ENCODE results near the gene MFSD1. TPM values are rescaled to one million over a fixed set of nuclear protein-coding genes. Genes with fewer than 3 reads are reported as not detected.
A peak's percentile ranks its signal among the peaks of the same experiment; 100 is the strongest.

Gene MFSD1
- total and polyA plus RNA-seq, 2 of the 4 experiments (the other 2 are of a cell fraction), result 50.4 to 64.2 TPM

- dilution Hi-C loops (cut with HindIII; ENCODE audit: low sequenced_read_pairs, unreplicated experiment) (no loop called here), in situ Hi-C loops (cut with MboI; ENCODE audit: low sequenced_read_pairs) (no loop called here), intact Hi-C loops (cut with micrococcal nuclease) (no loop called here)
- H3K4ac ChIP-seq (ENCODE audit: low read depth, low read length), result no peak overlapping the region
- ATAC-seq (ENCODE audit: low read depth), result no peak
- TF ChIP-seq MXI1 (IDR thresholded peaks at IDR 0.05; ENCODE audit: borderline replicate concordance, low read depth, low read length) (no peak), CEBPB (IDR thresholded peaks at IDR 0.05; ENCODE audit: low read depth, low read length) (no peak), POLR2A (IDR thresholded peaks at IDR 0.05; ENCODE audit: low read depth, low read length) (no peak), BHLHE40 (IDR thresholded peaks at IDR 0.05; ENCODE audit: low read depth, low read length) (no peak), NFE2L2 (IDR thresholded peaks at IDR 0.05; ENCODE audit: low read depth, low read length) (no peak), FOS (IDR thresholded peaks at IDR 0.05; ENCODE audit: low read depth, low read length) (no peak), MAFK (IDR thresholded peaks at IDR 0.05; ENCODE audit: low read depth, low read length) (no peak), CHD1 (IDR thresholded peaks at IDR 0.05; ENCODE audit: low read depth, low read length) (no peak), RFX5 (IDR thresholded peaks at IDR 0.05; ENCODE audit: low read depth, low read length) (no peak), USF2 (IDR thresholded peaks at IDR 0.05; ENCODE audit: low read depth, low read length) (no peak), SMC3 (IDR thresholded peaks at IDR 0.05; ENCODE audit: low read depth, low read length) (no peak), RAD21 (IDR thresholded peaks at IDR 0.05; ENCODE audit: low read length) (no peak), RCOR1 (IDR thresholded peaks at IDR 0.05; ENCODE audit: insufficient replicate concordance, low read length) (no peak), CTCF (conservative IDR thresholded peaks at IDR 0.05; ENCODE audit: low read depth, low read length) (no peak), MAZ (IDR thresholded peaks at IDR 0.05; ENCODE audit: borderline replicate concordance, low read depth, low read length) (no peak)
- TF ChIP-seq, protein P1, sequence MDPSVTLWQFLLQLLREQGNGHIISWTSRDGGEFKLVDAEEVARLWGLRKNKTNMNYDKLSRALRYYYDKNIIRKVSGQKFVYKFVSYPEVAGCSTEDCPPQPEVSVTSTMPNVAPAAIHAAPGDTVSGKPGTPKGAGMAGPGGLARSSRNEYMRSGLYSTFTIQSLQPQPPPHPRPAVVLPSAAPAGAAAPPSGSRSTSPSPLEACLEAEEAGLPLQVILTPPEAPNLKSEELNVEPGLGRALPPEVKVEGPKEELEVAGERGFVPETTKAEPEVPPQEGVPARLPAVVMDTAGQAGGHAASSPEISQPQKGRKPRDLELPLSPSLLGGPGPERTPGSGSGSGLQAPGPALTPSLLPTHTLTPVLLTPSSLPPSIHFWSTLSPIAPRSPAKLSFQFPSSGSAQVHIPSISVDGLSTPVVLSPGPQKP (IDR thresholded peaks at IDR 0.05; ENCODE audit: borderline replicate concordance, low read depth, low read length), result no peak
- H3K36me3 ChIP-seq (ENCODE audit: control insufficient read depth, insufficient read depth, low read length), result peaks cover 32% of the 10 kb centered on the region
- H3K9ac ChIP-seq (ENCODE audit: low read depth, low read length), result no peak overlapping the region
- no peak overlapping the region for H4K8ac ChIP-seq (ENCODE audit: low read depth in 2 of 2, low read length in 2 of 2)
- no peaks in the 10 kb centered on the region for H3K27me3 ChIP-seq (ENCODE audit: control insufficient read depth, insufficient read depth, low read length)
- H3K27ac ChIP-seq (ENCODE audit: insufficient read depth, low read length), result no peak overlapping the region
- H3K4me1 ChIP-seq (ENCODE audit: control insufficient read depth, insufficient read depth, low read length), result no peaks in the 10 kb centered on the region; the same call in 1 of the 2 replicates
- ChIA-PET CTCF (no interaction called here), POLR2A (ENCODE audit: unreplicated experiment) (no interaction called here)
- H2BK15ac ChIP-seq (ENCODE audit: low read depth, low read length), result no peak overlapping the region
- H4K91ac ChIP-seq (ENCODE audit: insufficient read depth, low read depth, low read length), result no peak overlapping the region
- no peak overlapping the region for H3K4me3 ChIP-seq (ENCODE audit: insufficient read depth, low read depth, low read length)
- no peak overlapping the region for H3K23ac ChIP-seq (ENCODE audit: low read depth, low read length)
- DNase-seq, result peak; percentile 37
- H2AFZ ChIP-seq (replicated peaks; ENCODE audit: low read length, poor library complexity), result no peak overlapping the region
- H3K14ac ChIP-seq (replicated peaks; ENCODE audit: low read depth, low read length), result no peak overlapping the region
- no peak overlapping the region for H2BK120ac ChIP-seq (ENCODE audit: low read depth, low read length)
- H2BK5ac ChIP-seq (ENCODE audit: low read depth, low read length, poor library complexity, severe bottlenecking), result no peak overlapping the region
- no TSS peak for BruUV-seq (replicated peaks)
- no CpG with 5 or more reads among the region's 4 CpGs for WGBS, 2 experiments (ENCODE audit: extremely low coverage in 2 of 2, insufficient read length in 1 of 2)
- H4K5ac ChIP-seq (ENCODE audit: low read depth, low read length), result no peak overlapping the region
- H2BK20ac ChIP-seq (ENCODE audit: low read depth, low read length), result no peak overlapping the region
- H3K79me1 ChIP-seq (ENCODE audit: low read depth in 1 of 2, low read length in 2 of 2), result peaks cover 4 to 12% of the 10 kb centered on the region in 2 experiments; a peak in 3 of 4 replicates
- H2AK5ac ChIP-seq (ENCODE audit: low read depth, low read length), result no peak overlapping the region
- no peaks in the 10 kb centered on the region for H4K20me1 ChIP-seq (ENCODE audit: insufficient read depth, low read length)
- H3K56ac ChIP-seq (ENCODE audit: extremely low read depth, insufficient read depth, low read length), result no peak overlapping the region
- no peak overlapping the region for H2AK9ac ChIP-seq (replicated peaks; ENCODE audit: low read depth, low read length, poor library complexity)
- no peak overlapping the region for H3K18ac ChIP-seq (ENCODE audit: low read depth, low read length)
- no peak overlapping the region for H3K4me2 ChIP-seq (ENCODE audit: low read depth, low read length)
- peaks cover 6% of the 10 kb centered on the region; the same call in 1 of the 2 replicates for H3K9me1 ChIP-seq (ENCODE audit: insufficient read depth, low read length)
- no peaks in the 10 kb centered on the region for H3K9me3 ChIP-seq (ENCODE audit: control insufficient read depth, insufficient read depth, low read length)
These were observed 7.8 kb downstream of the MFSD1 start for GRCh38 chr3:158809642-158810041.

Measured in IMR-90 (cell line).